Neuronal stem cell (in vitro differentiated cells): ENCODE results near the gene APOB.
A peak's percentile ranks its signal among the peaks of the same experiment; 100 is the strongest.

Experiments used
- DNase-seq: peaks from one replicate; pipeline ENCODE4 v3.0.0-alpha.2; 2013; ENCODE audit warnings: low spot score
- H2AFZ ChIP-seq: one replicate; pipeline ENCODE4 v1.6.1; 2013; ENCODE audit warnings: mild to moderate bottlenecking, low read length, inconsistent platforms
- H2AK5ac ChIP-seq: 2 replicates; pipeline ENCODE4 v1.6.1; 2013; ENCODE audit warnings: low read depth, mild to moderate bottlenecking, inconsistent platforms, low read length, moderate library complexity, mixed read lengths
- H2BK120ac ChIP-seq: 2 replicates; pipeline ENCODE4 v1.6.1; 2013; ENCODE audit warnings: low read depth, mild to moderate bottlenecking, inconsistent platforms, low read length, moderate library complexity, mixed read lengths
- H2BK12ac ChIP-seq: one replicate; pipeline ENCODE4 v1.6.1; 2013; ENCODE audit warnings: low read length, inconsistent platforms
- H2BK15ac ChIP-seq: 2 replicates; pipeline ENCODE4 v1.6.1; 2013; ENCODE audit warnings: mild to moderate bottlenecking, low read length, inconsistent platforms, mixed read lengths
- H2BK5ac ChIP-seq: one replicate; pipeline ENCODE4 v1.6.1; 2013; ENCODE audit warnings: inconsistent platforms, mild to moderate bottlenecking, low read length, moderate library complexity
- H3K14ac ChIP-seq: one replicate; pipeline ENCODE4 v1.6.1; 2013; ENCODE audit warnings: low read length, inconsistent platforms
- H3K18ac ChIP-seq: 2 replicates; pipeline ENCODE4 v1.6.1; 2013; ENCODE audit warnings: low read length, inconsistent platforms
- H3K23ac ChIP-seq: 2 replicates; pipeline ENCODE4 v1.6.1; 2013; ENCODE audit warnings: low read depth, mild to moderate bottlenecking, mixed read lengths, low read length, inconsistent platforms; ENCODE audit not compliant: poor library complexity
- H3K27ac ChIP-seq: replicated peaks from 3 replicates; pipeline ENCODE4 v1.5.1; 2013; ENCODE audit warnings: low read length, inconsistent platforms
- H3K27me3 ChIP-seq, 3 experiments: 2 replicates each; pipeline ENCODE4 v1.6.1; 2013; ENCODE audit warnings: low read length in 3 of 3, mild to moderate bottlenecking in 2 of 3, inconsistent platforms in 1 of 3, low read depth in 1 of 3, mixed read lengths in 1 of 3, moderate library complexity in 1 of 3; ENCODE audit not compliant: control insufficient read depth in 3 of 3, insufficient read depth in 3 of 3
- H3K36me3 ChIP-seq, 2 donors: replicated peaks in 1 of 2; 2 replicates each; pipeline ENCODE4 v1.6.1; 2013; ENCODE audit warnings: low read length in 2 of 2; ENCODE audit not compliant: control insufficient read depth in 2 of 2, insufficient read depth in 2 of 2
- H3K4ac ChIP-seq: 2 replicates; pipeline ENCODE4 v1.6.1; 2013; ENCODE audit warnings: inconsistent platforms, mild to moderate bottlenecking, low read length, moderate library complexity
- H3K4me1 ChIP-seq, 2 donors: 1 replicate in 1 of 2; 2 replicates in 1 of 2; pipeline ENCODE4 v1.6.1; 2013; ENCODE audit warnings: low read length in 2 of 2, low read depth in 1 of 2; ENCODE audit not compliant: control insufficient read depth in 2 of 2, insufficient read depth in 1 of 2
- H3K4me2 ChIP-seq: one replicate; pipeline ENCODE4 v1.6.1; 2013; ENCODE audit warnings: mild to moderate bottlenecking, low read length, inconsistent platforms; ENCODE audit not compliant: insufficient read depth, poor library complexity, severe bottlenecking
- H3K4me3 ChIP-seq, 2 donors: 2 replicates each; pipeline ENCODE4 v1.5.1; 2013; ENCODE audit warnings: low read length in 2 of 2, mild to moderate bottlenecking in 2 of 2, inconsistent platforms in 1 of 2, moderate library complexity in 1 of 2
- H3K79me1 ChIP-seq: one replicate; pipeline ENCODE4 v1.6.1; 2013; ENCODE audit warnings: low read depth, mild to moderate bottlenecking, inconsistent platforms, low read length, moderate library complexity
- H3K9ac ChIP-seq: one replicate; pipeline ENCODE4 v1.6.1; 2013; ENCODE audit warnings: mild to moderate bottlenecking, low read depth, low read length, inconsistent platforms; ENCODE audit not compliant: poor library complexity
- H3K9me3 ChIP-seq, 2 donors: replicated peaks in 1 of 2; 2 replicates each; pipeline versions ENCODE3 to v1.6.1; 2013; ENCODE audit warnings: low read length in 2 of 2, mild to moderate bottlenecking in 2 of 2, inconsistent platforms in 1 of 2, low read depth in 1 of 2, mixed read lengths in 1 of 2, moderate library complexity in 1 of 2; ENCODE audit not compliant: control insufficient read depth in 2 of 2, insufficient read depth in 1 of 2
- H4K8ac ChIP-seq: one replicate; pipeline ENCODE4 v1.6.1; 2013; ENCODE audit warnings: low read depth, mild to moderate bottlenecking, inconsistent platforms, low read length, moderate library complexity
- H4K91ac ChIP-seq: one replicate; pipeline ENCODE4 v1.6.1; 2013; ENCODE audit warnings: low read length, low read depth, mild to moderate bottlenecking, inconsistent platforms; ENCODE audit not compliant: poor library complexity
- WGBS, 2 donors: extraction: QIAGEN DNeasy Blood & Tissue Kit; methylation state at CpG; one replicate each; pipeline ENCODE4 v1.1.7; 2013; ENCODE audit warnings: missing lambda C conversion rate in 2 of 2, mixed read lengths in 1 of 2; ENCODE audit not compliant: insufficient read length in 2 of 2, insufficient replicate concordance in 1 of 2; ENCODE audit errors: extremely low coverage in 2 of 2; 5-methylcytosine and 5-hydroxymethylcytosine counted together

APOB gene

GRCh38 chr2:21037671-21038108, 6.2 kb downstream of the APOB start:
- Histone ChIP-seq H3K79me1 (no peaks in the 10 kb centered on the region), H3K14ac (no peak overlapping the region), H2BK12ac (no peak overlapping the region), H3K4me1 (no peaks in the 10 kb centered on the region), H2BK120ac (no peak overlapping the region), H2BK15ac (no peak overlapping the region), H3K18ac (no peak overlapping the region), H4K91ac (no peak overlapping the region), H3K9ac (no peak overlapping the region), H3K27ac (no peak overlapping the region), H3K27me3 (peaks cover 0 to 4% (median 0%) of the 10 kb centered on the region in 3 experiments), H2AFZ (no peak overlapping the region), H3K4me2 (no peak overlapping the region), H2AK5ac (no peak overlapping the region), H3K4ac (no peak overlapping the region), H3K23ac (no peak overlapping the region), H3K9me3 (no peaks in the 10 kb centered on the region), H4K8ac (no peak overlapping the region), H3K36me3 (no peaks in the 10 kb centered on the region), H2BK5ac (no peak overlapping the region), H3K4me3 (no peak overlapping the region)
- no CpG with 5 or more reads among the region's 3 CpGs for WGBS, 2 donors
- DNase-seq, result no peak

GRCh38 chr2:21036708-21037670, 6.9 kb downstream of the APOB start:
- no peak overlapping the region for H3K27ac ChIP-seq
- H2BK5ac ChIP-seq, result no peak overlapping the region
- no peak overlapping the region for H3K23ac ChIP-seq
- no peak overlapping the region for H2AFZ ChIP-seq
- no peak overlapping the region for H3K9ac ChIP-seq
- no peak overlapping the region for H2AK5ac ChIP-seq
- H2BK120ac ChIP-seq, result no peak overlapping the region
- no peaks in the 10 kb centered on the region for H3K36me3 ChIP-seq
- H3K9me3 ChIP-seq, result no peaks in the 10 kb centered on the region
- peaks cover 0 to 4% (median 0%) of the 10 kb centered on the region in 3 experiments for H3K27me3 ChIP-seq
- no peak overlapping the region for H3K4me3 ChIP-seq
- no peaks in the 10 kb centered on the region for H3K79me1 ChIP-seq
- H3K18ac ChIP-seq, result peak overlapping the region; percentile 21
- WGBS, 2 donors, result no CpG with 5 or more reads among the region's 15 CpGs
- H3K4me2 ChIP-seq, result no peak overlapping the region
- H3K4ac ChIP-seq, result no peak overlapping the region
- no peak overlapping the region for H4K8ac ChIP-seq
- no peaks in the 10 kb centered on the region for H3K4me1 ChIP-seq
- no peak overlapping the region for H3K14ac ChIP-seq
- H2BK15ac ChIP-seq, result no peak overlapping the region
- DNase-seq, result no peak
- H4K91ac ChIP-seq, result no peak overlapping the region
- H2BK12ac ChIP-seq, result no peak overlapping the region

DNA sequence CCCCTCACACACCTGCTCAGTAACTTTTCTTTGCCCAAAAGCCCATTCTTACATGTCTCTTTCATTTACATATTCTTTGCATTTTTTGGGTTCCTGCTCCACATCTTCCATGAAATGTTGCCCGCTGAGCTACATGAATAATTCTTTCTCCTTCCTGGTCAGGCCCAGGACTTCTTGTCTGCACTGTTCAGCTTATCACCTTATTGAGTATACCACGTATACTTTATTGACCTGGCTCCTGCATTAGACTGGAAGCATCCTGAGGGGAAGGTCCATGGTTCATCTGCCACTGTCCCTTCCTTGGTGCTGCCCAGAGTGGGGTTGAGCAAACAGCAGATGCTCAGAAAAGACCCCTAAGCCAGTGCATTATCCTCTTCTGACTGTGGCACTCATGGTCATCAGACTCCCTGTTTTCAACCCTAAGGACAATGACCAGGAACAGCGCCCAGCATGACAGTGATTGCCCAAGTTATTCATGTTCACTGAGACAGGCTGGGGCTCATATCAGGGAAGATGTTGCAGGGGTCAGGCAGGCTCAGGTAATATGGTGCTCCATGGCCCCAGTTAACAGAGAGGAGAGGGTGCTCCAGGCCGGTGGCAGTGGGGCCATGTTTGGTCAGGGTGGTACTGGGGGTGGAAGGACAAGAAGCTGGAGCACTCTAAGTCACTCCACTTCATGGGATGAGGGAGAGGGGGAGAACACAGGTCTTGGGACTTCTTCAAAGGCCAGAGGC, 7.7 kb downstream of the APOB start:
- Histone ChIP-seq H2BK5ac (no peak overlapping the region), H2BK15ac (no peak overlapping the region), H3K14ac (no peak overlapping the region), H3K9ac (no peak overlapping the region), H2BK12ac (no peak overlapping the region), H3K79me1 (no peaks in the 10 kb centered on the region), H3K4me3 (no peak overlapping the region), H4K91ac (no peak overlapping the region), H2AFZ (no peak overlapping the region), H3K4ac (no peak overlapping the region), H3K18ac (peak overlapping the region; percentile 21), H3K4me2 (no peak overlapping the region), H3K36me3 (no peaks in the 10 kb centered on the region), H3K9me3 (no peaks in the 10 kb centered on the region), H3K23ac (no peak overlapping the region), H4K8ac (no peak overlapping the region), H2AK5ac (no peak overlapping the region), H2BK120ac (no peak overlapping the region), H3K4me1 (no peaks in the 10 kb centered on the region), H3K27ac (no peak overlapping the region), H3K27me3 (peaks cover 0 to 4% (median 0%) of the 10 kb centered on the region in 3 experiments)
- no peak for DNase-seq
- no CpG with 5 or more reads among the region's 4 CpGs for WGBS, 2 donors
